Cardiac muscle cell (in vitro differentiated cells and primary cell): ENCODE data around the gene CCDC85A. TPM values are rescaled to one million over a fixed set of nuclear protein-coding genes. Genes with fewer than 3 reads are reported as not detected.

ENCODE experiments used
- DNase-seq, 2 donors: peaks; one replicate each; pipeline versions ENCODE4 v3.0.0 to v3.0.0-alpha.2; 2010 to 2017; ENCODE audit warnings: low read depth in 1 of 2, low spot score in 1 of 2
- H3K27ac ChIP-seq: fragments of 200-600 bp; sonication (generic); 2 replicates; pipeline ENCODE4 v1.5.1; 2016
- H3K27me3 ChIP-seq: fragments of 200-600 bp; sonication (generic); 2 replicates; pipeline ENCODE4 v1.6.0; 2016; ENCODE audit warnings: control low read depth
- H3K36me3 ChIP-seq: fragments of 200-600 bp; sonication (generic); 2 replicates; pipeline ENCODE4 v1.5.1; 2016; ENCODE audit warnings: control low read depth
- H3K4me1 ChIP-seq: fragments of 200-600 bp; sonication (generic); 2 replicates; pipeline ENCODE4 v1.8.1; 2017; ENCODE audit warnings: low read depth, mild to moderate bottlenecking, mixed run types
- H3K4me3 ChIP-seq: fragments of 200-600 bp; sonication (generic); 2 replicates; pipeline ENCODE4 v1.5.1; 2016; ENCODE audit warnings: mild to moderate bottlenecking
- H3K9me3 ChIP-seq: fragments of 200-600 bp; sonication (generic); 2 replicates; pipeline ENCODE4 v1.5.1; 2017; ENCODE audit warnings: low read depth, mild to moderate bottlenecking, control low read depth
- polyA plus RNA-seq: library from polyadenylated mRNA; unstranded; fragments of >200 nt; fragmentation: Nextera tagmentation; extraction: Ambion mirVana; gene quantifications from 2 replicates; pipeline ENCODE4 v1.2.1, GENCODE V29; 2016
- total RNA-seq: library from RNA; depleted of rRNA; stranded (reverse); fragments of >200 nt; gene quantifications from 2 replicates; pipeline ENCODE4 v1.2.3, GENCODE V29; 2016
- TF ChIP-seq, protein P1 (sequence below): IDR thresholded peaks from 2 replicates; pipeline ENCODE4 v1.5.1; 2012; ENCODE audit warnings: low read depth, mild to moderate bottlenecking, low read length

The CCDC85A gene
- total and polyA plus RNA-seq, 2 experiments from 2014 or later = 3.9 to 8.1 TPM

DNA sequence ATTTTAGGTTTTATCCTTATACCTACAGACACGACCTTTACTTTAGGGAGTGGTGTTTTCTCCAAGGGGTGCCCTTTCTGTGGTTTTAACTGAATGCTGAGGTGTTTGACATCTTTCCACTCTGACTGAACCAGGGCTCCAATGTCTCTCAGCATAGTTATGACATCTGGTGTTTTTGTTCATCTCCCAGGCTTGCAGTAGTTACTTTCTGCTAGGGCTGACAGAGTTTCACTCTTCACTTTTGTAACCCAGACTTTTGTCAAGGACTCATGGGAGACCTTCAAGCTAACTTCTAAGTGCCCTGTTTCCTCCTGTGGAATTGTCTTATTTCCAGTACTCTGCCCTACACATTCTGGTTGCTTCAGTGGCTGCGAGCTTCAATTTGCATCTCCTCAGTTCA, 103.1 kb downstream of the CCDC85A start:
- H3K27me3 ChIP-seq = no peaks in the 10 kb centered on the region
- no peaks in the 10 kb centered on the region for H3K9me3 ChIP-seq
- H3K36me3 ChIP-seq = no peaks in the 10 kb centered on the region
- TF ChIP-seq, protein P1, sequence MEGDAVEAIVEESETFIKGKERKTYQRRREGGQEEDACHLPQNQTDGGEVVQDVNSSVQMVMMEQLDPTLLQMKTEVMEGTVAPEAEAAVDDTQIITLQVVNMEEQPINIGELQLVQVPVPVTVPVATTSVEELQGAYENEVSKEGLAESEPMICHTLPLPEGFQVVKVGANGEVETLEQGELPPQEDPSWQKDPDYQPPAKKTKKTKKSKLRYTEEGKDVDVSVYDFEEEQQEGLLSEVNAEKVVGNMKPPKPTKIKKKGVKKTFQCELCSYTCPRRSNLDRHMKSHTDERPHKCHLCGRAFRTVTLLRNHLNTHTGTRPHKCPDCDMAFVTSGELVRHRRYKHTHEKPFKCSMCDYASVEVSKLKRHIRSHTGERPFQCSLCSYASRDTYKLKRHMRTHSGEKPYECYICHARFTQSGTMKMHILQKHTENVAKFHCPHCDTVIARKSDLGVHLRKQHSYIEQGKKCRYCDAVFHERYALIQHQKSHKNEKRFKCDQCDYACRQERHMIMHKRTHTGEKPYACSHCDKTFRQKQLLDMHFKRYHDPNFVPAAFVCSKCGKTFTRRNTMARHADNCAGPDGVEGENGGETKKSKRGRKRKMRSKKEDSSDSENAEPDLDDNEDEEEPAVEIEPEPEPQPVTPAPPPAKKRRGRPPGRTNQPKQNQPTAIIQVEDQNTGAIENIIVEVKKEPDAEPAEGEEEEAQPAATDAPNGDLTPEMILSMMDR = no peak
- no peak overlapping the region for H3K27ac ChIP-seq
- H3K4me1 ChIP-seq = peaks cover 5% of the 10 kb centered on the region
- DNase-seq = no peak
- H3K4me3 ChIP-seq = no peak overlapping the region

DNA sequence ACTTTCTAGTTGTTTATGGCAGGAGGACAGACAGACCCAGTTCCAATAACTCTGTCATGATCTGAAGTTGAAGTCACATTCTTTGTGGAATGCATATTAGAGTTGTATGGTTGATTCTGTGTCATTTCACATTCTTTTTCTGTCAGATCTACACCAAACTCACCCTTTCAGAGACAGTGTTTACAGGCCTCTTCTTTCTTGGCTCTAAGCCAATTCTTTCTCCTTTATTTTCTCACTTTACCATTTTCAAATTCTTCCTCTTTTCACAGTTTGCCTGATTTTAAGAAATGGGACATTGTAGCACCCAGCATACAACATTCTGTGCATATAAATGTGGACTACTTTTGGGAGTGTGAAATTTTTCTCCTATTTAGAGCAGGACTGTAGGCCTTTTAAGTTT, 103.7 kb downstream of the CCDC85A start:
- no peaks in the 10 kb centered on the region for H3K27me3 ChIP-seq
- no peak overlapping the region for H3K27ac ChIP-seq
- H3K36me3 ChIP-seq = no peaks in the 10 kb centered on the region
- no peak for DNase-seq
- no peaks in the 10 kb centered on the region for H3K9me3 ChIP-seq
- H3K4me1 ChIP-seq = peaks cover 5% of the 10 kb centered on the region
- H3K4me3 ChIP-seq = no peak overlapping the region
- TF ChIP-seq, protein P1 = no peak

DNA sequence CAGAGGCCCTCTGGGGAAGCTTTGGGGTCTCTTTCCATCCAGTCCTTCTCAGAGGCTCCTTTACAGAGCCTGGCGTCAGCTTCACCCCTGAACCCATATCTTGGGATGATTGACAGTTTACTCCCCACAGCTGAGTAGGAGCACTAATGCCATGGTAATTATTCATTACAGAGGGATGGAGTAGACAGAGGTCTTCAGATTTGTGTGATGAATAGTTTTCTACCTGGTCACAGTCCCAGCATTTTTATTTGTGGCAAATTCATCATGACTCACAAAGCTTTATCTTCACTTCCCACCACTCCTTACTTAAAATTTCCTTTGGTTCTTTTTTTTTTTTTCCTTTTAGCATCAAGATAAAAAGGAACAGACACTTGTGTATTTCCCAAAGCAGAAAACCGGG, 104.2 kb downstream of the CCDC85A start:
- peak in 1 of 2 donors; percentile 4 for DNase-seq
- no peak overlapping the region for H3K4me3 ChIP-seq
- TF ChIP-seq, protein P1 = no peak
- no peak overlapping the region for H3K27ac ChIP-seq
- no peaks in the 10 kb centered on the region for H3K27me3 ChIP-seq
- peaks cover 5% of the 10 kb centered on the region for H3K4me1 ChIP-seq
- no peaks in the 10 kb centered on the region for H3K9me3 ChIP-seq
- H3K36me3 ChIP-seq = no peaks in the 10 kb centered on the region

DNA sequence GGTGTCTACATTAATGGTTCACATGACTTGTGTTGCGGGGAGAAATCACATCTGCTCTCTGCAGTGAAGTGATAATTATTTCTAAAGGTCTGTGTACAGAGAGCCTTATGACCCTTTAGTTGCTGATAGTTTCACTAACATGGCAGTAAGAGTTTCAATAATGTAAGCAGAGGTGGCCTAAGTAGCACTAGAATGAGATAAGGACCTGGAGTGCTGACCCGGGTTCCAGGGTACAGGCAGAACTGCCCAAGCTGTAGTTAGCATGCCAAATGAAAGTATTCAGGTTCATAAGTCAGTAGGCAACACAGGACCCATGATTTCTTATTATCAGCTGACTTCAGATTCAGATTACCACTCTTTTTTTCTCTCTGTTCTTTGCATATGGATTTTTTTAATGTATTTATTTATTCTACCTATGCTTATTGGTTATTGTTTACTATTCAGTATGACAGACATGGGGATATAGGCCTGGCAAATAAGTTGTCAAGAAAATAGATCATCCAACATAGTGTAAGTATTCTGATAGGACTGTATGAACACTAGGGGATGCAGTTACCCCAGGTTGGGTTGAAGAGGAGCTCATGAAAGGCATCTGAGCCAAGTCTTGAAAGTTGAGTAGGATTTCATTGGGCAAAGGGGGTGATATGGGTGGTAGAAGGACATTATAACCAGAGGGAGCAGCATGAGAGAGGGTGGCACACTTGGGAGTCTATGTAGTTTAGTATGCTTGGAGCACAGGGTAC, 105.2 kb downstream of the CCDC85A start:
- no peak overlapping the region for H3K4me3 ChIP-seq
- peak in 1 of 2 donors; percentile 5 for DNase-seq
- H3K36me3 ChIP-seq = no peaks in the 10 kb centered on the region
- no peaks in the 10 kb centered on the region for H3K27me3 ChIP-seq
- no peaks in the 10 kb centered on the region for H3K9me3 ChIP-seq
- peaks cover 5% of the 10 kb centered on the region for H3K4me1 ChIP-seq
- TF ChIP-seq, protein P1 = no peak
- H3K27ac ChIP-seq = no peak overlapping the region

DNA sequence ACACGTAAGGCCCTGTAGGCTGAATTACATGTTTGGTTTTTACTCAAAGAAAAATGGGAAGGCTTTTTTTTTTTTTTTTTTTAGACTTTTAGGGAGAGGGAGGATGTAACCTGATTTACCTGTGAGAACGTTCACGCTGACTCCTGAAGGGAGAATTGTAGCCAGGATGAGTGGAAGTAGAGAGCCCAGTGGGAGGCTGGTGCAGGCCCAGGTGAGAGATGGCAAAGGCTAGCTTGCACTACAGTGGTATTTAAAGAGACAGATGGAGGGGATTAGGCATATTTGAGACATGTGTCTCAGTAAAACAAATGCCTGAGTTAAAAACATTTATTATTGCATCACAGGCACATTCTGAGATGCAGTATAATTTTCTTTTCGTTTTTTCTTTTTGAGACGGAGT, 107.9 kb downstream of the CCDC85A start:
- no peak for DNase-seq
- H3K36me3 ChIP-seq = no peaks in the 10 kb centered on the region
- TF ChIP-seq, protein P1 = no peak

More for the DNA sequence above, 107.9 kb downstream of the CCDC85A start:
- Histone ChIP-seq H3K9me3 (no peaks in the 10 kb centered on the region), H3K27me3 (no peaks in the 10 kb centered on the region), H3K4me1 (peaks cover 5% of the 10 kb centered on the region), H3K4me3 (no peak overlapping the region), H3K27ac (no peak overlapping the region)
